ENCODE measurements around the gene RREB1.

The RREB1 gene

GRCh38 chr6:7290079-7290478, 182.3 kb downstream of the RREB1 start:
- H3K27ac ChIP-seq (replicated peaks): no peak overlapping the region
- TF ChIP-seq SPI1 (IDR thresholded peaks at IDR 0.05; ENCODE audit: borderline replicate concordance, low read depth): no peak
- no peak for TF ChIP-seq REST (IDR thresholded peaks at IDR 0.05; ENCODE audit: insufficient replicate concordance, low read depth)
- TF ChIP-seq POLR2AphosphoS5 (IDR thresholded peaks at IDR 0.05; ENCODE audit: low read depth): no peak
- TF ChIP-seq CTCF (IDR thresholded peaks at IDR 0.05; ENCODE audit: insufficient read depth, low read length): no peak
- no peak for TF ChIP-seq GABPA (IDR thresholded peaks at IDR 0.05; ENCODE audit: low read depth)
- no peak for DNase-seq (ENCODE audit: low read depth in 1 of 2, low spot score in 1 of 2)
- no peaks in the 10 kb centered on the region for H3K27me3 ChIP-seq (ENCODE audit: insufficient read depth, poor library complexity, severe bottlenecking)
- H3K4me3 ChIP-seq (replicated peaks; ENCODE audit: insufficient read depth, low read length): no peak overlapping the region

GRCh38 chr6:7292596-7293255, 185.0 kb downstream of the RREB1 start:
- DNase-seq (ENCODE audit: low read depth in 1 of 2, low spot score in 1 of 2): no peak
- Histone ChIP-seq H3K27ac (replicated peaks) (no peak overlapping the region), H3K4me3 (replicated peaks; ENCODE audit: insufficient read depth, low read length) (no peak overlapping the region), H3K27me3 (ENCODE audit: insufficient read depth, poor library complexity, severe bottlenecking) (no peaks in the 10 kb centered on the region)
- TF ChIP-seq REST (IDR thresholded peaks at IDR 0.05; ENCODE audit: insufficient replicate concordance, low read depth) (no peak), POLR2AphosphoS5 (IDR thresholded peaks at IDR 0.05; ENCODE audit: low read depth) (no peak), SPI1 (IDR thresholded peaks at IDR 0.05; ENCODE audit: borderline replicate concordance, low read depth) (no peak), CTCF (IDR thresholded peaks at IDR 0.05; ENCODE audit: insufficient read depth, low read length) (no peak), GABPA (IDR thresholded peaks at IDR 0.05; ENCODE audit: low read depth) (no peak)

- no peak overlapping the region for H3K27ac ChIP-seq (replicated peaks)
- no peaks in the 10 kb centered on the region for H3K27me3 ChIP-seq (ENCODE audit: insufficient read depth, poor library complexity, severe bottlenecking)
- no peak for TF ChIP-seq REST (IDR thresholded peaks at IDR 0.05; ENCODE audit: insufficient replicate concordance, low read depth)
- no peak for TF ChIP-seq GABPA (IDR thresholded peaks at IDR 0.05; ENCODE audit: low read depth)
- no peak for TF ChIP-seq POLR2AphosphoS5 (IDR thresholded peaks at IDR 0.05; ENCODE audit: low read depth)
- no peak for TF ChIP-seq CTCF (IDR thresholded peaks at IDR 0.05; ENCODE audit: insufficient read depth, low read length)
- TF ChIP-seq SPI1 (IDR thresholded peaks at IDR 0.05; ENCODE audit: borderline replicate concordance, low read depth): no peak
- no peak overlapping the region for H3K4me3 ChIP-seq (replicated peaks; ENCODE audit: insufficient read depth, low read length)
- no peak for DNase-seq (ENCODE audit: low read depth in 1 of 2, low spot score in 1 of 2)
Measured at GRCh38 chr6:7295916-7296315, 188.2 kb downstream of the RREB1 start.
